Ascending aorta (tissue), 2 donors: ENCODE data around the gene ZNF718. TPM values are rescaled to one million over a fixed set of nuclear protein-coding genes. Genes with fewer than 3 reads are reported as not detected.
A peak's percentile ranks its signal among the peaks of the same experiment; 100 is the strongest.
"Not testable (repeated sequence)": the region's sequence is repeated elsewhere in the genome, so short reads cannot be mapped to it uniquely, and the experiment has no call there.

Experiments
- DNase-seq, 2 donors: peaks; one replicate each; pipeline ENCODE4 v3.0.0-alpha.2; 2019; ENCODE audit warnings: low spot score in 2 of 2
- H3K27ac ChIP-seq, 2 donors: fragments of 200-600 bp; sonication (generic); one replicate each; pipeline ENCODE4 v1.5.1; 2016 to 2017; ENCODE audit warnings: mild to moderate bottlenecking in 1 of 2
- H3K27me3 ChIP-seq: fragments of 200-600 bp; sonication (generic); one replicate; pipeline ENCODE4 v1.5.1; 2017
- H3K36me3 ChIP-seq, 2 donors: fragments of 200-600 bp; sonication (generic); one replicate each; pipeline ENCODE4 v1.5.1; 2016
- H3K4me1 ChIP-seq, 2 donors: fragments of 200-600 bp; sonication (generic); one replicate each; pipeline ENCODE4 v1.5.1; 2016 to 2017; ENCODE audit warnings: mild to moderate bottlenecking in 1 of 2
- H3K4me3 ChIP-seq, 2 donors: fragments of 200-600 bp; sonication (generic); one replicate each; pipeline ENCODE4 v1.5.1; 2016 to 2017; ENCODE audit warnings: mild to moderate bottlenecking in 1 of 2
- H3K9me3 ChIP-seq, 2 donors: fragments of 200-600 bp; sonication (generic); one replicate each; pipeline ENCODE4 v1.5.1; 2016
- CTCF ChIP-seq, 3 experiments: fragments of 200-600 bp in 2 of 3; fragments of 450-650 bp in 1 of 3; sonication (generic) in 2 of 3; IDR thresholded peaks; one replicate each; pipeline ENCODE4 v1.5.1; 2016 to 2019; ENCODE audit warnings: antibody characterized with exemption in 3 of 3, mild to moderate bottlenecking in 1 of 3, moderate library complexity in 1 of 3
- intact Hi-C: fragments of 100-400 bp; cut with DNase I; formaldehyde crosslinking; loops from one replicate; pipeline ENCODE4 v1.15.1; 2023
- total RNA-seq: library from RNA; depleted of rRNA; stranded (reverse); fragments of >200 nt; gene quantifications from one replicate; pipeline ENCODE4 v1.1.0, GENCODE V29; 2016

ZNF718 gene
- total RNA-seq, 1 donor from 2014 or later: 0.32 TPM

- H3K4me1 ChIP-seq: no peaks in the 10 kb centered on the region
- H3K9me3 ChIP-seq: peaks cover 5 to 25% of the 10 kb centered on the region in 2 donors
- intact Hi-C loops: no loop called here
- peaks cover 0 to 13% of the 10 kb centered on the region in 2 donors for H3K36me3 ChIP-seq
- no peaks in the 10 kb centered on the region for H3K27me3 ChIP-seq
- H3K4me3 ChIP-seq: no peak overlapping the region
- DNase-seq: no peak
- no peak overlapping the region for H3K27ac ChIP-seq
- TF ChIP-seq CTCF (IDR thresholded peaks at IDR 0.05): no peak
These were observed 80.9 kb downstream of the ZNF718 start for GRCh38 chr4:205097-205756.

GRCh38 chr4:206054-206453 is 81.8 kb downstream of the ZNF718 start:
- Histone ChIP-seq H3K4me1 (no peaks in the 10 kb centered on the region), H3K4me3 (no peak overlapping the region), H3K9me3 (peaks cover 5 to 17% of the 10 kb centered on the region in 2 donors), H3K27me3 (no peaks in the 10 kb centered on the region), H3K36me3 (peaks cover 0 to 13% of the 10 kb centered on the region in 2 donors), H3K27ac (no peak overlapping the region)
- intact Hi-C loops: no loop called here
- TF ChIP-seq CTCF (IDR thresholded peaks at IDR 0.05): no peak
- no peak for DNase-seq

GRCh38 chr4:208416-209096 is 84.3 kb downstream of the ZNF718 start:
- H3K27me3 ChIP-seq, H3K4me3 ChIP-seq, DNase-seq, H3K36me3 ChIP-seq, H3K27ac ChIP-seq, intact Hi-C loops, H3K4me1 ChIP-seq, H3K9me3 ChIP-seq: not testable (repeated sequence)

DNA sequence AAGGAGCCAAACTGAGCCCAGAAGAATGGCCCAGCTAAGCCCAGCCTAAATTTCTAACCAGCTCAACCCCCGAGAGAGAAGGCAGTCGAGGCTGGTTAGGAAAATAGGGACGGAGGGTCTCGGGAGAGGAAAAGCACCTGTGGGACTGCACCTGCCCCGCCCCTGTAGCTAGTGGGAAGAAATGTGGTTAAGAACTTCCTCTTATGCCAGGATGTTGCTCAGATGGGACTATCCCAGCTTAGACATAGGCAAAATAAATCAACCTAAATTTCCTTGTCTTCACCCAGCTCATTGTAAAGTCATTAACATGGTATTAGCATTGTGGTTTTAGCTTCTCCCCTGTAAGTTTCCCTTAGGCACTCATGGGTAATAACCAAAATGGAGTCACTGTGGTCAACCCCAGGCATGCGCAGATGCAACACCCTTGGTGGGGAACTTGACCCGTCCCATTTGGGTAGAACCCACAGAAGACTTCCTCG is 86.8 kb downstream of the ZNF718 start:
- intact Hi-C loops: no loop called here
- no peaks in the 10 kb centered on the region for H3K27me3 ChIP-seq
- no peak overlapping the region for H3K27ac ChIP-seq
- H3K9me3 ChIP-seq: peaks cover 0 to 10% of the 10 kb centered on the region in 2 donors
- no peak for DNase-seq
- peaks cover 0 to 3% of the 10 kb centered on the region in 2 donors for H3K4me1 ChIP-seq
- H3K36me3 ChIP-seq: no peaks in the 10 kb centered on the region
- TF ChIP-seq CTCF (IDR thresholded peaks at IDR 0.05): no peak
- H3K4me3 ChIP-seq: no peak overlapping the region

- Histone ChIP-seq H3K4me1 (peaks cover 0 to 3% of the 10 kb centered on the region in 2 donors), H3K27me3 (no peaks in the 10 kb centered on the region), H3K4me3 (peak overlapping the region; percentile 68 to 84), H3K36me3 (no peaks in the 10 kb centered on the region), H3K27ac (peak overlapping the region; percentile 78 to 88), H3K9me3 (peaks cover 0 to 10% of the 10 kb centered on the region in 2 donors)
- intact Hi-C loops: no loop called here
- peak; percentile 40 to 79 for DNase-seq
- no peak for TF ChIP-seq CTCF (IDR thresholded peaks at IDR 0.05)
These were observed 88.3 kb downstream of the ZNF718 start for GRCh38 chr4:212438-213188.

- H3K4me1 ChIP-seq, intact Hi-C loops, H3K9me3 ChIP-seq, H3K27me3 ChIP-seq, H3K36me3 ChIP-seq, DNase-seq: not testable (repeated sequence)
- peak overlapping the region; percentile 68 to 84 for H3K4me3 ChIP-seq
- peak overlapping the region; percentile 78 to 88 for H3K27ac ChIP-seq
These were observed 88.9 kb downstream of the ZNF718 start for GRCh38 chr4:213189-213535.

Other genes starting within 250 kb of the ZNF718 start
- 3.4 TPM for gene ZNF595, start 71.2 kb upstream of the ZNF718 start, total RNA-seq
- not detected for gene ZNF732, start 181.0 kb downstream of the ZNF718 start, total RNA-seq
- gene ZNF141, start 213.3 kb downstream of the ZNF718 start, total RNA-seq: 2.9 TPM